HG03280 (cell line): Measurements from ENCODE around the gene RPTOR.
"Not testable (repeated sequence)": the region's sequence is repeated elsewhere in the genome, so short reads cannot be mapped to it uniquely, and the experiment has no call there.

Source experiments
- ATAC-seq: cut with Tn5 transposase; IDR thresholded peaks from one replicate; pipeline ENCODE4 v1.9.1; 2021; ENCODE audit warnings: mild to moderate bottlenecking, moderate library complexity; ENCODE audit not compliant: unreplicated experiment

The RPTOR gene

GRCh38 chr17:80691784-80692183 is 147.1 kb downstream of the RPTOR start:
- ATAC-seq = no peak

DNA sequence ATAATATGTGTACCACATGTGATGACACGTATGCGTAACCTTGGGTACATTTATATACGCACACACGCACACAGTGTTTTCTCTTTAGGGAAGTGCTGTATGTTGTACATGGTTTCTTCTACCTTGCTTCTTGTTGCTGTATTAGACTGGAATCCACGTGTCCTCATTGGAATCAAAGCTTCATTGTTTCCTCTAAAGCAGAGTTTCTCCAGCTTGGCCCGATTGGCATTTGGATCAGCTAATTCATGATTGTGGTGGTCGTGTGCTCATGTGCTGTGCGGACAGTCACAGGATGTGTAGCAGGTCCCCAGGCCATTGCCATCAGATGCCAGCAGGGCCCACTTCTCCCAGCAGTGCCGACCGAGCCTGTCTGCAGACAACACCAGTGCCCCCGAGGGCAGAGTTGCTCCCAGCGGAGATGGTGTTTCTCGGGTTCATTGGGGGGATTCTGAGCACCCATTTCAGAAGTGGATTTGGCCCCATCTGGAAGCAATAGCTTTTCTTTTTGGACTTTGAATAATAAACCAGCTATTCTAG is 148.4 kb downstream of the RPTOR start:
- no peak for ATAC-seq

DNA sequence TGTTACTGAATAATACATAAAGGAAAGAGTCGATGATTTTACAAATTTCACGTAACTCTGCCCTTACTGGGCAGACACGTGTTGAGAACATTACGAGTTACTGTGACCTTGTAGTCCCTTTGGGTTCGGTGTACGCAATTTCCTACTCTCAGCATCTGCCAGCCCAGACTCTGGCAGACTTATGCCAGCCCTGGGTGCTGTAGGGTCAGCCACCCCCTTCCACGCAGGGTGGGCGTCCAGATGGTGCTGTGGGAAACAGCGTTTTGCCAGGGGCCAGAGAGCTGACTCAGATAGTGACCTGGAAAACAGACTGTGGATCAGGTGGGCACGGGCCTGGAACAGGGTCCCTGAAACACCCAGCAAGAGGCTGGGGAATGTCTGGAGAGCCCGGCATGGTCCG is 148.9 kb downstream of the RPTOR start:
- ATAC-seq = no peak

DNA sequence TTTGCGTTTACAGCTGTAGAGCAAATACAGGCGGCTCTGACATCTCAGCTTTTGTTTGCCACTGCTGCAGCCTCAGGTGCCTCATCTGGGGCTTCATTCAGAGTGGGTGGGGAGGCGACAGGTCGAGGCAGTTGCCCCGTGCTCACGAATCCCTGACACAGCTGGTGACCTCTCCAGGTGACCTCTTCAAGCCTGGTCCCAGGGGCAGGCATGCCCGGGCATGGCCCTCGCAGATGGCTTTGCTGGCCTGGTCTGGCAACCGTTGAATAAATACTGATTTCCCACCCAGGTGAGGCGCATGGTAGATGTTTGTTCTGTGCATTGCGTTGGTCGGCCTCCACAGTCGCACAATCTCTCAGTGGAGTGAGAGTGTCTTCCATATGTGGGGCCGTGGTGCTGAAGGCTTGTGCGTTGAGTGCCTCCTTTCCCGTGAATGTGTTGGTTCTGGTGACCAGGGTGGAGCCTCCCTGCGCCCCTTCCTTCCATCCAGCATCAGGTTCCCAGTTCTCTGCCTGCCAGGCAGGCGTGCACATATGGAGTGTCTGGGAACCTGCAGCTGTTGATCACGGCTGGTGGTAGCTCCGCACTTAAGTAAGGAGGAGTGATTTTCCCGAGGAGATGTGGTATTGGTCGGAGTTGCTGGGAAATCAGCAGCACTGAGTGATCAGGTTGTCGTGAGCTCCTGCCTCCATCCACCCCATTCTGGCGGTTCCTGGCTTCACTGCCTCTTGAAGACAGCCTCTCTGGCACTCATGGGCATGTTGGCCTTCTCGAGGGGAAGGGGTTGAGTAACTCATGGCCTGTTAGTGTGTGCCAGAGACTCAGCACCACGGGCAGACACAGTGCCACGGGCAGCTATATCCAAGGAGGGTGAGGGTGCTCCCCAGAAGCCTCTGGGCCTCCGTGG is 149.7 kb downstream of the RPTOR start:
- ATAC-seq = no peak

GRCh38 chr17:80694992-80695912 is 150.6 kb downstream of the RPTOR start:
- no peak for ATAC-seq

DNA sequence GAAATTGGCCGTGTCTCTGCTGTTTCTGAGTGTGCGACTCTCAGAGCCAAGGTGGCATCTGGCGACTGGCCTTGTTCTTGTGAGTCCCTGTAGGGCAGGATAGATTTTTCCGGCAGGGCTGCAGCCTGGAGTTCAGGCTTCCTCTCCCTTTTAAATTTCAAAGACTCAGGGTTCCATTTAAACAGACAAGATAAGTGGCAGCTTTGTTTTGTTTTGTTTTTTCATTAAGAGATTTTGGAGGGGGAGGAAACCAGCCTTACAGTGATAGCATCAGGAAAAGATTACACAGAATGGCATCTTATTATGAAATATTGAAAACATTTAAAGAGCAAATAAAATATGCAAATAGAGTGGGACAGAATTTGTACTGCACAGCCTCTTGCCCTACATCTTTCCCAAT is 151.3 kb downstream of the RPTOR start:
- no peak for ATAC-seq

- ATAC-seq = no peak
These were observed 151.8 kb downstream of the RPTOR start for GRCh38 chr17:80696456-80696855.

DNA sequence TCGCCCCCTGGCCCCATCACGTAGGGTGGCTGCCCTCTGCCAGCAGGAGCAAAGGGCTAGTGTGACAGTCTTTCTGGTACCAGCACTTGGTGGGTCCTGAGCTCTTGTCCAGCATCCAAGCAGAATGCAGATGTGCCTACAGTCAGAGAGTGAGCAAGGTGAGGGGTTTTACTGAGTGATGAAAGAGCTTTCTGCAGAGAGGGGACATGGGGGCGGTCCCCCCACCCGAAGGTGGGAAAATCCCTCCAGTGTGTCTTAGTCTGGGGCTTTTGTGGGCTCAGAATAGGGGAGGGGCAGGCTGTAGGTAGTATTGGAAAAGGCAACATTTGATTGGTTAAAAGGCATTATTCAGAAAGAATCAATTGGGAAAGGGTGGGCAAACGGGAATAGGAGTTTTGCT is 152.3 kb downstream of the RPTOR start:
- no peak for ATAC-seq

DNA sequence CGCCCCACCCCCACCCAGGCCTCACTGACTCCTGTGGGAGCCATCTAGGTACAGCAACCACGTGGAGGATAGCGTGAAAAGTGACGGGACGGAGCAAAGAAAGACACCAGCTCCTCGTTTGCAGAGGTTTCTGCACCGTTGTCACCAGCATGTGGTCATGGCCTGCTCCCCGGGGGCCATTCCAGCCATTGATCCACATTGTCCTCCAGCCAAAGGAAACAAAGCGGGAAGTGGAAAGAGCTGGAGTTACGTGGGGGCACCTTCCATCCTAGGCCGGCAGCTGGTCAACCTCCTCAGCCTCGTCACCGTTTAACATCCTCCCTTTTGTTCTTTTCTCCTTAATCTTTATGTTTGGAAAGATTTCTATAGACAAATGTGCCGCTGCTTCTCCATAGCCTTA is 153.7 kb downstream of the RPTOR start:
- ATAC-seq = no peak

DNA sequence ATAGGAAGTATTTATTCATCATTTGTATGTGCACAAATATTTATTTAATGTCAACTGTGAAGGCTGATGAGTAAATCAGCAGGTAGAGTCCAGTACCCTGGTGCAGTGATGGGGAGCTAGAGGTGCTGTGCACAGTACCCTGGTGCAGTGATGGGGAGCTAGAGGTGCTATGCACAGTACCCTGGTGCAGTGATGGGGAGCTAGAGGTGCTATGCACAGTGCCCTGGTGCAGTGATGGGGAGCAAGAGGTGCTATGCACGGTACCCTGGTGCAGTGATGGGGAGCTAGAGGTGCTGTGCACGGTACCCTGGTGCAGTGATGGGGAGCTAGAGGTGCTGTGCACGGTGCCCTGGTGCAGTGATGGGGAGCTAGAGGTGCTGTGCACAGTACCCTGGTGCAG is 154.6 kb downstream of the RPTOR start:
- ATAC-seq = not testable (repeated sequence)

GRCh38 chr17:80701730-80702129 is 157.1 kb downstream of the RPTOR start:
- ATAC-seq = no peak

DNA sequence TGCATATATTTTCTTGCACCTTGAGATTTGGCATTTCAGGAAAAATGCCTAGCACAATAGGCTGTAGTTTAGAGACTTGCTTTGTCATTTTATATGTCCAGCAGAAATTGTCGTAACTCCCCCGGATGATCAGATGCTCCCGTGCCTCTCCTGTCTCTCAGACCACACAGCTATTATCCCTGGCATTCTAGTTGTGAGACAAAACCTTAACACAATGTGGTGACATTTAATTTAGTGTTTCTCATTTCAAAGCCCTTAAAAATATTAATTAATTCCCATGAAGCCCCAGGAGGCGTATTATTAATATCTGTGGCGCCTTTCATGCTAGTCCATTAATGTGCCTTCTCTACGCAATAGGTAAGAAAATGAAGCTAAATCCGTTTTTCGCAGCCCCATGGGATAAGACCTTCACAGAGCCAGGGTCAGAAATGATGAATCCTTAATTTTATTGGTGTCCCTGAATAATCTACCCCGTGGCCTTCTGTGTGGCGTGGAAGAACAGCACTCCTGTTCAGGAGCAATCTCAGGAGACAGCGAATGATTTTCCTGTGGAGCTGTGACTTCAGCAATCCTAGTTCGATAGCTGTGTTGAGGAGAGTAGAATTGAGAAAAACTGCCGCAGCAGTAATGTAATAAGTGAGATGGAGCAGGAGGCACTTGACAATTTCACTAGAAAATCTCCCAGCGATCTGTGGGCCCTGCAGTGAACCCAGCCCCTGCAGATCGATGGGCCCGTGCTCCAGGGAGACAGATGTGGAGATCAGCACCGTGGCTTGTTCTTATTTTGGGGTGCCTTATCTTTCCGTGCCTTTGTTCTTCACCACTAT is 157.9 kb downstream of the RPTOR start:
- no peak for ATAC-seq

DNA sequence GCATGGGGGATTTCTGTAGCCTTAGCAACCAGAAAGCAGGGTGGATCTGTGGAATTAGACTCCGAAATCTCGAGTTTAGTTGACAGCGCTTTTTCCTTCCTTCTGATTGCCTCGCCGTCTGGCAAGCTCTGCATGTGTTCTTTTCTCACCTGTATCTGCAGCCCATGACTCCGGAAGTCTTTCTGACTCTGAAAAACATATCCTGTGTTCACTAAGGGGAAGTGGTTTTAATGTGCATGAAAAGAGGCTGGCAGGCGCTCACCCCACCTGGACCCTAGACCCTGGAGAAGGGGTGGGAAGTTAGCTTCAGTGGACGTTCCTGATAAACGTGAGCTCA is 158.5 kb downstream of the RPTOR start:
- ATAC-seq = no peak

GRCh38 chr17:80704381-80704819 is 159.8 kb downstream of the RPTOR start:
- ATAC-seq = no peak

GRCh38 chr17:80704894-80705293 is 160.3 kb downstream of the RPTOR start:
- ATAC-seq = no peak

DNA sequence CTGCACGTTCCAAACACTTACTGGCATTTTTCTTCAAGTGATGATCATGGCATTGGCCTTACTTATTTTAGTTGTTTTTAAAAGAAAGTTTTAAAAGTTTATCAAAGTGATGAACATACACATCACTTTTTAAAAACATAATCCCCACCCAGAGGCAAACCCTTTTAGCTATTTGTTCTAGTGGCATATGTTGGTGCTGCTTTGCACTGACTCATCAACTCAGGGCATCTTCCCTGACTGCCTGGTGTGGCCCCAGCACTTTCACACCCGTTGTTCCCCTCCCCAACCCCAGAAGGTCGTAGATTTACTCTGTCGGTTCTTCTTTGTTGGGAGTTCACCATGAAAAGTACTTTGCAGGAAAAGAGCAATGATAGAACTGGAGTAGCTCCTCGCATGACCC is 161.3 kb downstream of the RPTOR start:
- ATAC-seq = no peak

- ATAC-seq = no peak
These were observed 161.8 kb downstream of the RPTOR start for GRCh38 chr17:80706463-80706867.

- ATAC-seq = no peak
These were observed 163.8 kb downstream of the RPTOR start for GRCh38 chr17:80708480-80708879.

DNA sequence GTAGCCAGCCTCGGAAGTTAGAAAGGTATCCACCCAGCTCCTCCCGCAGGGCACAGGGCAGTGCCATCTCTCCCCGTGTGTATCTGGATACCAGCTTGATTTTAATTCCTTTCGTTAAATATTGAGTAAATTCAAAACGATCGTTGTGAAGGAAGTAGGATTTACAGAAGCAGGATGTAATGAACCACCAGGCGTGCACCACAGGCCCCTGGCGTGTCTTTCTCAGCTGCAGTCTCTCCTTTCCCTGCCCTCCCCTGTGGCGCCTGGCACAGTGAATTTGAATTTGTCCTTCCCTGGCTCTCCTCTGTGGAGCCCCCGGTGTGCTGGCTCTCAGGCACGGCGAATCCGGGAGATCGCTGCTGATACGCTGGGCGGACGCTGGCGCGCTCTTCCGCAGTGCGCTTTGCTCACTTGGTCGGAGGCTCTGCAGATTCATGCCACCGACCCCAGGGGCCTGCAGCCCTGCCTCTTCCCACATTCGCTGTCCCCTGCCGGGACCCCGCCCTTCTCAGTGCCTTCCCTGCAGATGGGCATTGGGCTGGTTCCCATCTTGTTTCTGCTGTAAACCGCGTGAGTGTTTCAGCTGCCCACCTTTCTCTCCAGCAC is 164.6 kb downstream of the RPTOR start:
- ATAC-seq = no peak

DNA sequence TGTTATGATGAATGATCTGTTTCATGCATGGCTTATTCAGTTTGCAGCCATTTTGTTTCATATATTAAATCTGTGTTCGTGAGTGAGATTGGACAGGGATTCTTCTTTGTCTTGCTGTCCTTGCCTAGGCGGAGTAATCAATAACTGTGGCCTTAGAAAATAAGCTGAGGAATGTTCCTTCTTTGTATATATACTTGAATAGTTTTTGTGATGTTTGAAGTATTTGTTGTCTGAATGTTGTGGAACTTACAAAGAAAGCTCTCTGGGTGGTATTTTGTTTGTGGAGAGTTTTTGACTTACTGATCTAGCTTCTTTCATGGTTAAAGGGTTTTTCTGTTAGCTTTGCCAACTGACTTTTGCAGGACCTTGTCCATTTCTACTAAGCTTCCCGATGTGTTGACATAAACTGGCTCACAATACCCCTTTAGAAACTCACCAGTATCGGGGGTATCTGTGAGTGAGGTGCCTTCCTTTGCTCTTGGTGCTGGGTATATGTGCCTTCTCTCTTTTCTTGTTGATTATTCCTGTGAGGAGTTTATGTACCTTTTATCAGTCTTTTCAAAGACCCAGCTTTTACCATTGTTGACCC is 166.2 kb downstream of the RPTOR start:
- ATAC-seq = no peak
